Measurements from ENCODE around the gene ZBED4. TPM values are rescaled to one million over a fixed set of nuclear protein-coding genes. Genes with fewer than 3 reads are reported as not detected.

The ZBED4 gene
- total RNA-seq, 1 experiment from 2014 or later = 23.0 TPM

DNA sequence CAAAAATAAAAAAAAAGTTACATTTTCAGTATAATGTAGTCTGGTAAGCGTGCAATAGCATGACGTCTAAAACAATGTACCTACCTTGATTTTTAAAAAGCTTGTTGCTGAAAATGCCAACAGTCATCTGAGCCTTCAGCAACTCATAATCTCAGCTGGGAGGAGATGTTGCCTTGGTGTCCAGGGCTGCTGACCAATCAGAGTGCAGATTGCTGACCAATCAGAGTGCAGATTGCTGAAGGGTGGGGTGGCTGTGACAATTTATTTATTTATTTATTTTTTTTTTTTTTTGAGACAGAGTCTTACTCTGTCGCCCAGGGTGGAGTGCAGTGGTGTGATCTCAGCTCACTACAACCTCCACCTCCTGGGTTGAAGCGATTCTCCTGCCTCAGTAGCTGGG lies 17.8 kb downstream of the ZBED4 start:
- no peak overlapping the region for H3K9ac ChIP-seq (ENCODE audit: extremely low read depth, insufficient read length, low read length)
- no peak overlapping the region for H3K56ac ChIP-seq (ENCODE audit: insufficient read length, low read depth, low read length)
- H4K8ac ChIP-seq (replicated peaks; ENCODE audit: insufficient read length, low read depth, low read length) = no peak overlapping the region
- no peak overlapping the region for H2BK15ac ChIP-seq (ENCODE audit: low read depth, low read length)
- H3K79me2 ChIP-seq (ENCODE audit: insufficient read depth, low read length) = peaks cover 22% of the 10 kb centered on the region; the same call in 1 of the 2 replicates
- no peak overlapping the region for H2BK12ac ChIP-seq (ENCODE audit: insufficient read length, low read depth, low read length)
- H3K14ac ChIP-seq (ENCODE audit: insufficient read depth, low read length) = no peak overlapping the region
- Mint-ChIP-seq H3K9me3 (peaks cover 36 to 39% of the 10 kb centered on the region in 2 experiments), H3K4me1 (peaks cover 9 to 12% of the 10 kb centered on the region in 2 experiments), H3K27ac (no peak overlapping the region), H3K4me3 (no peak overlapping the region), H3K36me3 (ENCODE audit: insufficient read depth in 1 of 3, low read depth in 3 of 3) (peaks cover 47 to 62% (median 51%) of the 10 kb centered on the region in 3 experiments), H3K27me3 (ENCODE audit: low read depth) (no peaks in the 10 kb centered on the region)
- no peak for DNase-seq
- no peak overlapping the region for H2BK5ac ChIP-seq (ENCODE audit: insufficient read length, low read length)
- no peak overlapping the region for H2AK5ac ChIP-seq (ENCODE audit: insufficient read length, low read length)
- H3K23ac ChIP-seq (ENCODE audit: insufficient read length, low read depth, low read length) = no peak overlapping the region
- H4K91ac ChIP-seq (ENCODE audit: insufficient read length, low read depth, low read length) = no peak overlapping the region
- H3K4me2 ChIP-seq (ENCODE audit: insufficient read depth, insufficient read length, low read length) = no peak overlapping the region
- no peaks in the 10 kb centered on the region for H4K20me1 ChIP-seq (ENCODE audit: control insufficient read depth, insufficient read depth, insufficient read length)
- H3K27me3 ChIP-seq (ENCODE audit: insufficient read depth, low read length) = no peaks in the 10 kb centered on the region
- no peak overlapping the region for H4K5ac ChIP-seq (ENCODE audit: insufficient read length, low read depth, low read length)
- H3K4me1 ChIP-seq (ENCODE audit: insufficient read depth, low read length) = no peaks in the 10 kb centered on the region
- H3K23me2 ChIP-seq (ENCODE audit: insufficient read length, low read depth, low read length, poor library complexity, severe bottlenecking) = no peaks in the 10 kb centered on the region
- no peak overlapping the region for H2BK20ac ChIP-seq (ENCODE audit: low read depth, low read length, poor library complexity, severe bottlenecking)
- TF ChIP-seq CTCF (conservative IDR thresholded peaks at IDR 0.05) = no peak
- no peak overlapping the region for H3K27ac ChIP-seq (ENCODE audit: insufficient read length, low read depth, low read length)
- H2AFZ ChIP-seq (ENCODE audit: low read length) = no peak overlapping the region
- no peak overlapping the region for H3T11ph ChIP-seq (ENCODE audit: low read length)
- no peak overlapping the region for H3K4ac ChIP-seq (ENCODE audit: low read depth, low read length)
- peaks cover 4% of the 10 kb centered on the region for H3K9me3 ChIP-seq (ENCODE audit: control insufficient read depth, low read depth, low read length)
- H3K79me1 ChIP-seq (ENCODE audit: insufficient read depth, low read depth, low read length, poor library complexity, severe bottlenecking) = peaks cover 19% of the 10 kb centered on the region
- H3K18ac ChIP-seq (ENCODE audit: insufficient read length, low read depth, low read length) = no peak overlapping the region
- H2BK120ac ChIP-seq (ENCODE audit: low read depth, low read length, poor library complexity, severe bottlenecking) = no peak overlapping the region
- no CpG with 5 or more reads among the region's 4 CpGs for WGBS (ENCODE audit: extremely low coverage, insufficient read length, low lambda C conversion rate)

Measured in H9 (cell line).